Transverse colon (tissue), 4 donors: ENCODE measurements around the gene KCNH2.

Experiments
- POLR2AphosphoS5 ChIP-seq, 3 donors: sonication (generic); formaldehyde crosslinking; IDR thresholded peaks; one replicate each; pipeline ENCODE4 v1.6.1; 2016; ENCODE audit warnings: antibody characterized with exemption in 3 of 3
- TF ChIP-seq, protein P1 (sequence below), 5 experiments: fragments of 200-600 bp in 3 of 5; fragments of 450-650 bp in 2 of 5; sonication (generic) in 3 of 5; IDR thresholded peaks; 1 replicate in 2 of 5; 2 replicates in 3 of 5; pipeline ENCODE4 v1.5.1; 2016 to 2017; ENCODE audit warnings: antibody characterized with exemption in 5 of 5, inconsistent platforms in 3 of 5, mild to moderate bottlenecking in 2 of 5, moderate library complexity in 1 of 5

DNA sequence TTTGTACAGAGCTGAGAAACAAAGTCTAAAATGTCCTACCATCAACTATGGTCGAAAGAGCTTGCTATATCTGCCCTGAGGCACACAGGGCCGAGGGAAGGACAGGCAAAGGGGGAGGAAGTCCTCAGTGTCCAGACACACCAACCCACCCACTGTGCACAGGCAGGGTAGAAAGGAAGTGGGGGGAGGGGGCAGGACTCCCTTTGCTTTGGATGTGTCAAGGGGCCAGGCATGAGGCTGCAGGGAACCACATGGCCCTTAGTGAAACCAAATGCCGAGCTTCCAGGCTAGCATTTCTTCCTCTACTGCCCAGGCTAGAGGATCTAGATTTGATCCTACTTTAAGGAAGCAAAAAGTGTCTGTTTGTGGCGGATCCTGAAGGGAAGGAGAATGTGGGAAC is 28.6 kb downstream of the KCNH2 start:
- TF ChIP-seq, protein P1, sequence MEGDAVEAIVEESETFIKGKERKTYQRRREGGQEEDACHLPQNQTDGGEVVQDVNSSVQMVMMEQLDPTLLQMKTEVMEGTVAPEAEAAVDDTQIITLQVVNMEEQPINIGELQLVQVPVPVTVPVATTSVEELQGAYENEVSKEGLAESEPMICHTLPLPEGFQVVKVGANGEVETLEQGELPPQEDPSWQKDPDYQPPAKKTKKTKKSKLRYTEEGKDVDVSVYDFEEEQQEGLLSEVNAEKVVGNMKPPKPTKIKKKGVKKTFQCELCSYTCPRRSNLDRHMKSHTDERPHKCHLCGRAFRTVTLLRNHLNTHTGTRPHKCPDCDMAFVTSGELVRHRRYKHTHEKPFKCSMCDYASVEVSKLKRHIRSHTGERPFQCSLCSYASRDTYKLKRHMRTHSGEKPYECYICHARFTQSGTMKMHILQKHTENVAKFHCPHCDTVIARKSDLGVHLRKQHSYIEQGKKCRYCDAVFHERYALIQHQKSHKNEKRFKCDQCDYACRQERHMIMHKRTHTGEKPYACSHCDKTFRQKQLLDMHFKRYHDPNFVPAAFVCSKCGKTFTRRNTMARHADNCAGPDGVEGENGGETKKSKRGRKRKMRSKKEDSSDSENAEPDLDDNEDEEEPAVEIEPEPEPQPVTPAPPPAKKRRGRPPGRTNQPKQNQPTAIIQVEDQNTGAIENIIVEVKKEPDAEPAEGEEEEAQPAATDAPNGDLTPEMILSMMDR (IDR thresholded peaks at IDR 0.05): no peak
- TF ChIP-seq POLR2AphosphoS5 (IDR thresholded peaks at IDR 0.05): no peak
